NCI-H146 (cell line): ENCODE results near the gene AFAP1.

Experiments
- DNase-seq: peaks from one replicate; lab custom pipeline; 2025; lab: John Stamatoyannopoulos, UW

The AFAP1 gene, protein sequence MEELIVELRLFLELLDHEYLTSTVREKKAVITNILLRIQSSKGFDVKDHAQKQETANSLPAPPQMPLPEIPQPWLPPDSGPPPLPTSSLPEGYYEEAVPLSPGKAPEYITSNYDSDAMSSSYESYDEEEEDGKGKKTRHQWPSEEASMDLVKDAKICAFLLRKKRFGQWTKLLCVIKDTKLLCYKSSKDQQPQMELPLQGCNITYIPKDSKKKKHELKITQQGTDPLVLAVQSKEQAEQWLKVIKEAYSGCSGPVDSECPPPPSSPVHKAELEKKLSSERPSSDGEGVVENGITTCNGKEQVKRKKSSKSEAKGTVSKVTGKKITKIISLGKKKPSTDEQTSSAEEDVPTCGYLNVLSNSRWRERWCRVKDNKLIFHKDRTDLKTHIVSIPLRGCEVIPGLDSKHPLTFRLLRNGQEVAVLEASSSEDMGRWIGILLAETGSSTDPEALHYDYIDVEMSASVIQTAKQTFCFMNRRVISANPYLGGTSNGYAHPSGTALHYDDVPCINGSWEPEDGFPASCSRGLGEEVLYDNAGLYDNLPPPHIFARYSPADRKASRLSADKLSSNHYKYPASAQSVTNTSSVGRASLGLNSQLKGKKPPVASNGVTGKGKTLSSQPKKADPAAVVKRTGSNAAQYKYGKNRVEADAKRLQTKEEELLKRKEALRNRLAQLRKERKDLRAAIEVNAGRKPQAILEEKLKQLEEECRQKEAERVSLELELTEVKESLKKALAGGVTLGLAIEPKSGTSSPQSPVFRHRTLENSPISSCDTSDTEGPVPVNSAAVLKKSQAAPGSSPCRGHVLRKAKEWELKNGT

DNA sequence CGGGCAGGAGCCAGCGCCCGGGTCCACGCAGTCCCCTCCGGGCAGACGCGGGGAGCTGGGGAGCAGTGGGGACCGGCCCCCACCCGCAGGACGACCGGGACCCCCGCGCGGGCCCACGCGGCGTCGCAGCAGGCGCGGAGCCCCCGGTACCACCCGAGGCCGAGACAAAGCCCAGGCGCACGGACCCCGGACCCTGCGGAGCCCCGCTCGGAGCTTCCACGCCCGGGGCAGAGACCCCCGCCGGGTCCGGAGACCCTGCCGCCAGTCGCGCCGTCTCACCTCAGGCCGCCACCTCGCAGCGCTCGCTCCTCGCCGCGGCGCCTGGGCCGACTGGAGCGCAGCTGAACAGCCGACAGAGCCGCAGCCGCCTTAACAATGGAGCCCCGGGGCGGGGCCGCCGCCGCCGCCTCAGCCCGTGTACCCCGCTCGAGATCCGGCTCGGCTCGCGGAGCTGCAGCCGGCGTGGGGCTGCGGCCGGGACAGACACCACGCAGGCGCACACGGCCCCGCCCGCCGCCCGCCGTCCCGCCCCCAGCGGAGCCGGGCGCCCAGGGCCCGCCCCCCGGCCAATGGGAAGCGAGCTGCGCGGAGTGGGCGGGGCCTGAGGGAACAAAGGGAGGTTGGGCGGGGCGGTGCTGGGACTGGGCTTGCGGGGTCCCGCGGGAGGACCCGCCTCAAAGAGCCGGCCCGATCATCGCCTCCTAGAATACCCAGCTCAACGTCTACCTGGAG, at the start of gene AFAP1:
Gene AFAP1, minus strand, starts transcription at position 485 of the 732 bp plus-strand sequence. CDS start 67,783 bp downstream, outside the sequence.
- DNase-seq, result peak; percentile 91

DNA sequence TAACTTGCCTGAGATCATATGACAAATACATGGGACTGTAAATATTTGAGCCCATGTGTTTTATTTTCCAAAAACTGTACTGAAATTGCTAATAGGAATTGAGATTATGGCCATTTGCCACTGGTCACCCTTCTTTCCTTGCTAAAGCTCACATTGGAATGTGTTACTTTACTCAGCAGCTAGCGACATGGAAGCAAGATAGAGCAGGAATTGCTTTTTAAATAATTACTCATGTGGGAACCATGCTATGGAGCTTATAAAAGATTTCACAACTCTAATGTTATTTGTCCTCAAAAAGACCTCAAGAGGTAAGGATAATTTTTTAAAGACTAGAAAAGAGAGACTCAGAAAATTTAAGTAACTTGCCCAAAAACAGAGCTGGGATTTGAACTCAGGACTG, 48.8 kb upstream of the AFAP1 start:
- DNase-seq, result no peak

DNA sequence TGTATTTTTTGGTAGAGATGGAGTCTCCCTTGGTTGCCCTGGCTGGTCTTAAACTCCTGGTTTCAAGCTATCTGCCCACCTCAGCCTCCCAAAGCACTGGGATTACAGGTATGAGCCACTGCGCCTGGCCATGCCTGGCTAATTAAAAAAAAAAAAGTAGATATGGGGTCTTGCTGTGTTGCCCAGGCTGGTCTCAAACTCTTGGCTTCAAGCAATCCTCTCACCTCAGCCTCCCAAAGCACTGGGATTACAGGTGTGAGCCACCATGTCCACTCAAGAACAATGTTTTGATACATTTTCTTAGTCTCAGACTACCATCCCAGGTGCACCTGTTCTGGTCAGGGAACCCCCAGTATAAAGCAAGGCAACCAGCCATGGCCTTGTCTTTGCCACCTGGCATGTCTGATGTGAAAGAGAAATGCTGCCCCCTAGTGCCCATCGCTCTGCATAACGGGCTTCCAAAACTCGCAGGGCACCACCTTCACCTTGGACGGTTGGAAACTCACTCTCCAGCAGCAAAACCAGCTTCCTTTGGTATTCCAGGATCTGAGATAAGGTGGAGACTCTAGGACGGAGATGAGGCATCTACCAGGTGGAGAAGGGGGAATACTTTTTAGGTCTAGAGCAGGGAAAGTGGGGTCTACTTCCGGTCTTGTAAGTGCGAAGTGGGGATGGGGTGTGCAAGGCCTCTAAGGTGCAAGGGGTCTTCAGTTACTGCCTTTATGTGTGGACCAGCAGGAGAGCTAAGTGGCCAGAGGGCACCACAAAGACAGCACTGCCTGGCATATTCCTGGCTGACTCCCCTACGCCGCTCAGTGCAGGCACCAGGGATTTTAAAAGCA, 47.7 kb upstream of the AFAP1 start:
- peak; percentile 78 for DNase-seq

DNA sequence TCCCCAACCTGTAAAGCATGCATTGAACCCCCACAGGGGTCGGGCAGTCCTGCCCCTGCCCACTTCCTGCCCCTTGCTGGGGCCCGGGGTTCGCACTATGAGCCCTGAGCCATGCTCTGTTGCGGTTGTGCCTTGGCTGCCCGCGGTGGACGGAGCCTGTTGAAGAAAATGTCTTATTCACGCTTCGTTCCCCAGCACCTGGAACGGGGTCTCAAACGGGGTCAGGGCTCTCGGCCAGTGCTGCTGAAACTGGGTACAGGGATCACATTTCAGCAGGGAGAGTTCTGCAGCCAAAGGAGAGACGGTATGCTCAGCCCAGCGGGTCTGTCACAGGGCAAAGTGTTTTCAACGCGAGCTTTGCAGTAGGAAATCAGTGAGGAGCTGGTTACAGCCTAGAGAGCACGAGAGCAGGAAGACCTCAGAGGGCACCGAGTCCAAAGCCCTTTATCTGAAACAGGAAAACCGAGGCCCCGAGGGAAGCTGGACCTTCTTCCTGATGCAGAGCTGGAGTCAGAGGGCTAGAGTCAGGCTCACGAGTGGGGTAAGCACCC, 46.3 kb upstream of the AFAP1 start:
- DNase-seq, result no peak

DNA sequence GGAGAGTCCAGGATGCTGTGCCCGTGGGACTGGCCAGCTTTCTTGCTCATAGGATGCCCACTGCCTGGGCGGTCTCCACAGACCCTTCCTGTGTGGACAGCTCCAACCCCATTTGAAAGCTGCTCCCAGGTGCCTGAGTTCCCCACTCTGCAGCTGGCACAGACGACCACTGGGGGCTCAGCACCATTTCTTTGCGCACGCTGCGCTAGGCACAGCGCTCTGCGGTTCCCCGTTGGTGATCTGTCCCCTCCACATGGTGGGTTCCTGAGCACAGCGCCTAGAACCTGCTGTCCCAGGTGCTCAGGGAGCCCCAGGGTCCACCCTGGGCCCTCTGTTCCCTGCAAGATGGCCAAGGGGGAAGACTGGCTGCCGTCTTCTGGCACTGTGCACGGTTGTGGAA, 45.4 kb upstream of the AFAP1 start:
- no peak for DNase-seq

DNA sequence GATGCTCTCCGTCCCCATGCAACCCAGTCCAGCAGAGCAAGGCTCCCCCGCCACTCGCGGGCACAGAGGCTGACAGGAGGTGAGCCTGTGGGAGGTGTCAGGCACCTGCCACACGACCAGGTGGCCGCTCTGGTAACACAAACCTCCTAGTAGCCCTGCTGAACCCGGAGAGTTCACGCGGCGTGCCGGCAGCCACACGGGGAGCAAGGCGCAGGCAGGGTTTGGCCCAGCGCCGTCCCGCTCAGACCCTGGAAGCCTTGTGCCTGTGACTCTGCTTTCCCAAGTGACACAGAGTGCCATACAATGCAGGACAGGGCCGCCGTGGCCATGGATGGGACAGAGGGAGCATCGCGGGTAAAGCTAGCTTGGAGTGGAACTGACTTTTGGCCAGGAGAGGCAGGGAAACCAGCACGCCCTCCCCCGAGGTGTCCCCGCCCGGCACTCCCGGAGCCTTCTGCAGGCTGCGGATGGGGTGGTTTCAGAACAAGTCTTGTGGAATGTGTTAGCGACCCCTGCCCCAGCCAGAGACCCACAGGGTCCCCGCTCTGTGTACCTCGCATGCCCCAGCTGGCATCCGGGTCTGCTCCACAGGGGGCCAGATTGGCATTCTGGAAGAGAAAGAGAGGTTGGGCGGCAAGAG, 44.7 kb upstream of the AFAP1 start:
- no peak for DNase-seq

DNA sequence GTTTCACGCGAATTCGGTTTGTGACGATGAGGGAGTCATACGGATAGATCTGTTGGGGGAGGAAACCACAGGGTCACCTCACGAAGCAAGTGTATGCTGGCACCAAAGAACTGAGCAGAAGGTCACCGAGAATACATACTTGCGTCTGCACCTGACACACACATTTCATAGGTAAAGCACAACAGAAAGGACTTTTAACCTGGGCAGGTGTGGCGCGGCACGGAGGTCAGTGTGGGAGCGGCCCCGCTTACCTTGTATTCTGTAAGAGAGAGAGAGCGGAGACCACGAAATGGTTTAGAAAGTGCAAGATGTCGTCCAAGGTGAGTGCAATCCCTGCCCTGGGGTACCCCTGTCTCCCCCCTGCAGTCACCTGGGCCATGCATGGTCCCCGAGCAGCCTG, 43.6 kb upstream of the AFAP1 start:
- no peak for DNase-seq

DNA sequence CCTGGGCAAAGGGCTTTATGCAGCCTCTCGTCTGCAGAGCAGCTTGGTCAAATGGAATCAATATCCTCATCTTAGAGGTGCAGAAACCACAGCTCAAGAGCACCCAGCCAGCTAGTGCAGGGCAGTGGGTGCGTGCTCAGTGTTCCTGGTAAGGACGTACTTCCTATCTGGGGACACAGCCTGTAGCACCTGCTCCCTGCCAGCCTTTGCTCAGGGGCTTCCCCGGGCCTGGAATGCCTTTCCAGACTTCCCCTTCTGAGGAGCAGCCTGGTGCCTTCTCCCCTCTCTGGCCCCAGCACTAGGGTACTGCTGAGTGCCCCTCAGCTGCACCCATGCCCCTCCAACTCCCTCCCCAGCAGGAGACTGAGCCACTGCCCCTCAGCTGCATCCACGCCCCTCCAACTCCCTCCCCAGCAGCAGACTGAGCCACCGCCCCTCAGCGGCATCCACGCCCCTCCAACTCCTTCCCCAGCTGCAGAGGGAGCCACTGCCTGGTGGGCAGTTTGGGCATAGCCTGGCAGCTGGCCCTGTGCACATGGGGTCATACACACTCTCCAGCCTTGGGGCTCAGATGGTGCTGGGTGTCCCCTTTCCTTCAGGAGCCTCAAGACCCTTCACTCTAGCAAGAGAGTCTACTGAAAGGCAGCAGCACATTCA, 42.2 kb upstream of the AFAP1 start:
- no peak for DNase-seq

DNA sequence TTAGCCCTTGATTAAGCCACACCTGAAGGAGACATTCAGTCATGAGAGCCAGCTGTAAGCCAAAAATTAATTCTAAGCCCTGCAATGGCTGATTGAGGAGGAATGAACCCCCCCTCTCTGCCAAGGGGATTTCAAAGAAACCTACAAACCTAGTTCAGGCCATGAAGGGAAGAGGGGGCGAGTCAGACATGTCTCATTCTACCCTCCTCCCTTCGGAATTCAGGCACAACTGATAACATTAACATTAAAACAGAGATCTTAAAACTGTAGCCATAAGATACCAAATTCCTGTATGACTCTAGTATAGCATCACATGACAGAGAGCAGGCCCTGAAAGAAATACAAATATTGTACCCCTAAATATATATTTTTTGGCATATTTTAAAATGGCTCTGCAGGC, 40.4 kb upstream of the AFAP1 start:
- DNase-seq, result no peak

DNA sequence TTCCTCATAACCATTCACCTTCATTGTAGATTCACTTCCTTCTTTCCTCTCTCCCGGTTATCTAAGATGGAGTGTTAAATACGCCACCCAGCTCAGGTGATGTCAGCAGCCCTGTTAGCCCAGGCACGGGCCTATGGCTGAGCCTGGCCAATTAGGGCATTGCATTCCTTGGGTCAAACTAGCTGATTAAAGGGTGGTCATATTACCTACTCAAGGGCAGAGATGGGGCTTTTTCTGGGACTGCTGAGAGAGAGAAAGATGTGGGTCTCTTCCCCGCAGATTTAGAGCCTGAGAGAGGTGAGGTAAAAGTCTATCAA, 39.9 kb upstream of the AFAP1 start:
- peak; percentile 13 for DNase-seq

DNA sequence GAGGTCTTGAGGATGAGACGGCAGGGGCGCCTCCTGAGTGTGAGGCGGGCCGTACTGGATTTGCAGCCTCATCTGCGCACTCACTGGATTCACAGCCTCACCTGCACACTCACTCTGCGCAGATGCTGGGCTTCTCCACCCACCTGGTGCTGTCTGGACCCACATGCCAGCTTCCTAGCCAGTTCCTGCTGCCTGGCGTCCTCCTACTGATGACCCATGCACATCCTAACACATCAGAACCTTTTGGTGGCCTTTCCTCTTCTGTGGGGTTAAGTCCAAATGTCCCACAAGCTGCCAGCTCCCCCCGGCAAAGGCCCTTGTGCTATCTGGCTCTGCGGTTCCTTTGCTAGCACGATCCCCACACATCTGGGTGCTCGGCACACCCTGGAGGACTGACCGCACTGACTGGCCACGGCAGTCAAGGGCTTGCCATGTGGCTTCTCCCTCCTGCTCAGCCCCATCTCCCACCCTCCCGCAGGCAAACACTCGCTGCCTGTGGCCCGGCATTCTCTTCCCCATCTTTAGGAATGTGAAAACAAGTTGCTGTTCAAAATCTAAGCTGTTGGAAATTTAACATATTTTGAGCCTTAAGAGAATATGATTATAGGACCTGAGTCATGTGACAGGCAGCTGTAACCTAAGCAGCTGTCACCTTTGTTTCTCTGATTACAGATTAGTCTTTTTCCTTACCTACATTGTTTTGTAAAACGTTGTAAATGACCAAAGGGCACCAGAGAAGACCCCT, 39.4 kb upstream of the AFAP1 start:
- DNase-seq, result no peak

DNA sequence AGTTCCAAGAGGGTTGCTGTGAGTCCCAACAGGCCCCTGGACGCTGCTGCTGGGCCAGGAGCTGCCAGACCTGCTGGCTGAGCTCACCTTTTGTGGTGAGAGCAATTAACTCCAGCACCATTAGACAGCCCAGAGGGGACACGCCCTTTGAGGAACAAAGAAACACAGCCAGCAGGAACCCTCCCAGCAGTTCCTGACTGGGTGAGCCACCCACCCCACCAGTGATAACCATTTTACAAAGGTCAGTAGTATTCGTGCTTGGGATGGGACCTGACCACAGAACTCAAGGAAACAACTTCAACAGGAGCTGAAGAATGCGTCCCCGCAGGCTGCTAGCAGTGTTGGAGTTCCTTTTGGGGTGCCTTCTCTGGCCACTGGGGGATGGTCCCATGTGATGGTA, 38.8 kb upstream of the AFAP1 start:
- DNase-seq, result peak; percentile 91

DNA sequence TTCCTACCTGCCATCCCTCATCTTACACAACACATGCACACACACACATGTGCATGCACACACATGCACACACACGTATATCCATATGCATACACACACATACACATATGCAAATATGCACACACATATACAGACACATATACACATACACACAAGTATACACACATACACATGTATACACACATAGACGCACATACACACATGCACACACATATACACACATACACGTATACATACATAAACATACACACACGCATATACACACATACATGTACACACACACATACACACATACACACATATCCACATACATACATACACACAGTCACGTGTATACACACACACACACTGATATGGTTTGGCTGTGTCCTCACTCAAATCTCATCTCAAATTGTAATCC, 37.0 kb upstream of the AFAP1 start:
- no peak for DNase-seq

DNA sequence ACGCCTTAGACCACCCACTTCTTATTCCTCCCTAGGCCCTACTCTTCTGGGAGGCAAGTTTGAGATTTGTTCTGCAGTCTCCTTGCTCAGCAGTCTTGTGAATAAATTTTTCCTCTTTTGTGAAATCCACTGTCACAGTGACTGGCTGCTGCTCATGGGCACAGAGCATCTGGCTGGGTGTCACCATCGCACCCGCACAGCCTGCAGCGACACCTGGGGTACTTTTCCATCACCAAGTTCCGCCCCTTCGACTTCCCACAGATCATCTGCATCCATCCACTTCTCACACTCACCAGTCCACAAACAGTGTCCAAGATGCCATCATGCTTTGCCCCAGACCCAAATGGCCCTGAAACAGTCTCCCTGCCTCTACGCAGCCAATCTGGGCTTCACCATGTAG, 36.4 kb upstream of the AFAP1 start:
- no peak for DNase-seq

DNA sequence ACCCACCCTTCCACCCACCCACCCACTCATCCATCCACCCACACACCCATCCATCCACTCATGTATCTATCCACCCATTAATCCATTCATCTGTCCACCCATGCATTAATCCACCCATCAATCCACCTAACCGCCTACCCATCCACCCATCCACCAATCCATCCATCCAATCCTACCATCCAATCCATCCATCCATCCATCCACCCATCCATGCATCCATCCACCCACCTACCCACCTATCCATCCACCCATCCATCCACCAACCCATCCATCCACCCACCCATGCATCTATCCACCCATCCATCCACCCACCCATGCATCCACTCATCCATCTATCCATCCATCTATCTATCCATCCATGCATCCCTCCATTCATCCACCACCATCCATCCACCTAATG, 34.8 kb upstream of the AFAP1 start:
- DNase-seq, result no peak

DNA sequence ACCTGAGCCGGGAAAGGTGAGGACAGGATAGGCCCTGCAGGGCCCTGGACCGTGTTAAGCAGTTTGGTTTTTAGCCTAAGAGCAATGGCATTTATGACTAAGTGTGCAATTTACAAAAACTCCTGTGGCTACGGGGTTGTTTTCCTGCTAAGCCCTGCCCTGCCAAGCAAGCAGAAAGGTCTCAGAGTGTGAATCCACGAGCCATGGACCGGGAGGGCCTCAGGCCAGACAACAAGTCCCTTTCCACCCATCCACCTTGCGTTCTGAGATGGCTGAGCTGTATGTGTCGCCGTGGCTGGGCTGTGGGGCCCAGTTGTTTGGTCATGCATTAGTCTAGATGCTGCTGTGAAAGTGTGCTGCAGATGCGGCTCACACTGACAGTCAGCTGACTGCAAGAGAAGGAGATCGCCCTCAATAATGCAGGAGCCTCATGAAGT, 33.9 kb upstream of the AFAP1 start:
- DNase-seq, result no peak

DNA sequence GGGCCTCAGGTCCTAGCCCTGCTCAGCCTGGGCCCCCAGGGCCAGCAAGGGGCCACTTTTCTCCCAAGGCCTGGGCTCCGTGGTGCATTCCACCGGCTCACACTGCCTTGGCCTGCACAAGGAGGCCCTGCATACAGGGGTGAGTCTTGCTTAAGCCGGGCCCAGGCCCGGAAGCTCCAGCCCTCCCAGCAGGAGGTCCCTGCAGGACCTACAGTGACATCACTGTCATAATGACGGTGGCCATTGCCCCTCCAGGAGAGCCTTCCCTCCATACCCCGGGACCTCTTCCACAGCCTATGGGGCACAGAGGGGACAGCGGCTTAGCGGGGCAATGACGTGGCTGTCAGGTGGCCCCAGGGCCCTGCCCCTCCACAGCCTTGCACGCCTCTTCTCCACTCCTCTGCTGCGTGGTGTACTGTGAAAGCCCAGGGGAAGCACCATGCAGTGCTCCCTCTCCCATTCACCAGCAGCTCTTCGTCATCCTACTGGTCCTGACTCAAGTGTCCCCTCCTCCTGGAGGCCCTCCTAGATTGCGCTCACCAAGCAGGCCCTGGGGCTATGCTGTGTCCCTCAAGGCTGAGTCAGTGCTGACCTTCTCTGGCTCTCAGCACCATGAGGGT, 32.3 kb upstream of the AFAP1 start:
- no peak for DNase-seq

DNA sequence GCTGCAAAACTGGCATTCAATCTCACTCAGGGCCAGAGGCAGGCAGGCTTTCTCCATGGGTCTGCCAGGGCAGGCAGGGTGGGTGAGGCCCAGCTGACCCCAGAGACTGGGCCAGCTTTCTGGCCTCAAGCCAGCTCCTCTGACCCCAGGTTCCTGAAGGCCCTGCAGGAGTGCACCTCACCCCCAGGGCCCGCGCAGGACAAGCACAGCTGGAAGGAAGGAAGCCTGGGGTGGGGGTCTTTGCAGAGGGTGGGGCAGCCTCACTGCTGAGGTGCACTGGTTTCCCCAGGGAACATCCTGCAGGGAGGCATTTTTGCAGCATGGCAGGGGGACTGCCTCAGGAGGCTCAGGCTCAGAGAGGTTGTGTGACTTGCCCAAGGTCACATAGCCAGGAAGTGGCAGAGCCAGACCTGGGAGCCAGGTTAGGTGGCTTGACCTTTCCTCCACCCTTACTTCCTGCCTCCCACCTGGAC, 31.5 kb upstream of the AFAP1 start:
- no peak for DNase-seq

DNA sequence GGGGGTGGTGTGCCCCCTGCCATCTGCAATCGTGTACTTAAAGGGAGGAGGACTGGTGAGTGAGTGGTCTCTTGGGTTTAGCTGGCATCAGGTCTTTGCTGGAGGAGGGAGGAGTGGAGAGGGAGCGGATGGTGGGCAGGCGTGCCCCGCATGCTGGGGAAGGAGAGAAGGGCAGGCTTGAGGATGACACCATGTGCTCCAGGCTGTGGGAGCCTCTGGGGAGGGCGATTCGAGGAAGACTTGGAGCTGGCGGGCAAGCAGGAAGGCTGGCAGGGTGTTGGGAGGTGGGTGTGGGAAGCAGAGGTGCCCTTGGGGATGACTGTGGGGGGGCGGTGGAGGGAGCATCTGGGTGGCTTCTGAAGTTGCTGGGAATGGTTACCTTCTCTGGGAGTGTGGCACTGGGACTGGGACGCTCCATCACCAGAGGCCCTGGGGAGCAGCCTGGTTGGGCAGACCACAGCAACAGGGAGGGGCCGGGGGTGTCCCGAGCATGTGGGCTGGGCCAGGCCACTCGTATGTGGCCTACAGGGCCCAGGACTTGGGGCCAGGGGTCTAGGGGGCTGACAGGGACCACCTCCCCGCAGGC, 30.8 kb upstream of the AFAP1 start:
- no peak for DNase-seq
